T-helper 1 cell treated with Interleukin-12 subunit alpha and Interleukin-12 subunit beta and Interleukin-4 antibody, amounts not matched to agents 30 μg/mL and 1 μg/mL, for 36 hours (primary cell): ENCODE measurements around the gene FNDC3B.

Experiments used
- H3K27ac Mint-ChIP-seq: one replicate; pipeline ENCODE4 v1.8.0; 2021; ENCODE audit warnings: mild to moderate bottlenecking, mixed read lengths
- H3K27me3 Mint-ChIP-seq: one replicate; pipeline ENCODE4 v1.8.0; 2021; ENCODE audit warnings: low read depth, mixed read lengths
- H3K36me3 Mint-ChIP-seq: one replicate; pipeline ENCODE4 v1.8.0; 2021; ENCODE audit warnings: low read depth, mixed read lengths
- H3K4me1 Mint-ChIP-seq: one replicate; pipeline ENCODE4 v1.8.0; 2021; ENCODE audit warnings: low read depth, mixed read lengths
- H3K4me3 Mint-ChIP-seq: one replicate; pipeline ENCODE4 v1.8.0; 2021; ENCODE audit warnings: mild to moderate bottlenecking, moderate library complexity, mixed read lengths
- H3K9me3 Mint-ChIP-seq: one replicate; pipeline ENCODE4 v1.8.0; 2021; ENCODE audit warnings: mixed read lengths

Gene FNDC3B

DNA sequence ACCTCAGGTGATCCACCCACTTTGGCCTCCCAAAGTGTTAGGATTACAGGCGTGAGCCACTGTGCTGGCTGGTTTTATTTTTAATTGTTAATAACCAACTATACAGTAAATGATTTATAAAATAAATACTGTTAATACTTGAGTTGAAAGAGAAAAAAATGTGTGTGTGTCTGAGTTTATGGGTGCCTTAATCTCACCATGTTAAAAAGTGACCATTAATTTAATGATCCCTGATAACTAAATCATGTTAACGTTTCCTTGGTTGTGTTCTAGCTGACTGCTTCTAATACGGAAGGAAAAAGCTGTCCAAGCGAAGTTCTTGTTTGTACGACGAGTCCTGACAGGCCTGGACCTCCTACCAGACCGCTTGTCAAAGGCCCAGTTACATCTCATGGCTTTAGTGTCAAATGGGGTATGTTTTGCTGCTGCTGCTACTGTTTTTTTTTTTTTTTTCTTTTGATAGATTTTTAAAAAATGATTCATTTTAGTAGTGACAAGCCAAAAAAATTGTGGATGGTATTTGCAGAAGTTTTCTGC is 295.4 kb downstream of the FNDC3B start:
- peaks cover 12% of the 10 kb centered on the region for H3K36me3 Mint-ChIP-seq
- H3K4me3 Mint-ChIP-seq = no peak overlapping the region
- no peak overlapping the region for H3K27ac Mint-ChIP-seq
- H3K9me3 Mint-ChIP-seq = no peaks in the 10 kb centered on the region
- H3K4me1 Mint-ChIP-seq = peaks cover 3% of the 10 kb centered on the region
- H3K27me3 Mint-ChIP-seq = no peaks in the 10 kb centered on the region

DNA sequence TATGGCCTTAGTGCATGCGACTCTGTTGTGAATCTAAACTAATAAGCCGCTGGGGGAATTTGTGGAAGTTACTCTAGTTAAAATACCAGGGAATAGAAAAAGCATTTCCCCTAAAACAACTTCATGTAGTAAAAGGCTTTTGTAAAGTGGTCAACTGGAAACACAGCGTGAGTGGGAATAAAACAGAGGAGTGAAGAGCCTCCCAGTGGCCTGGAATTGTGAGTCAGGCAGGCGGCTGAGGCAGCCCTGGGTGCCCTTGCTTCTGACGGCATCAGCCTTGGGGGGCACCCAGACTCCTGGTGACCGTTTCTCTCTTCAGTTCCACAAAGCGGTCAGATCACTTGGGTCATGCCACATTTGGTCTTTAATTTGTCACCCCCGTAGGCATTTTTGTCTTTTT is 300.5 kb downstream of the FNDC3B start:
- H3K9me3 Mint-ChIP-seq = no peaks in the 10 kb centered on the region
- H3K27ac Mint-ChIP-seq = no peak overlapping the region
- H3K4me1 Mint-ChIP-seq = peaks cover 2% of the 10 kb centered on the region
- no peaks in the 10 kb centered on the region for H3K27me3 Mint-ChIP-seq
- H3K4me3 Mint-ChIP-seq = no peak overlapping the region
- H3K36me3 Mint-ChIP-seq = peaks cover 7% of the 10 kb centered on the region

DNA sequence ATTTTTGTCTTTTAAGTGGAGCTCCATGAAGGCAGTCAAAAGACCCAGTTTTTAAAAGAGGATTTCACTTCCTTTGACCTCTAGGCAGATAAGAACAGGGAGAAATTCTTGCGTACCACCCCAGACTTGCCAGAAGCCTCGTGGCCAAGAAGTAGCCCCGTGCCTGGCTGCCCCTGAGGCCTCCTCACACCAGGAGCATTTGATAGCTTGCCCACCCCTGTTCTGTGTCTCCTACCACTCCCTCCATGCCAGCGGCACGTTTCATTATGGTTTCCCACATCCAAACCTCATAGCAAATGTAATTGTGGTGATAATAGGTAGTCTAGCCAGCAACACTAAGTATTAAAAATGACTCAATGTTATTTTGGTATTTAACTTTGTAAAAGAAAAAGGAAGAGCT is 301.2 kb downstream of the FNDC3B start:
- peaks cover 2% of the 10 kb centered on the region for H3K4me1 Mint-ChIP-seq
- no peaks in the 10 kb centered on the region for H3K9me3 Mint-ChIP-seq

DNA sequence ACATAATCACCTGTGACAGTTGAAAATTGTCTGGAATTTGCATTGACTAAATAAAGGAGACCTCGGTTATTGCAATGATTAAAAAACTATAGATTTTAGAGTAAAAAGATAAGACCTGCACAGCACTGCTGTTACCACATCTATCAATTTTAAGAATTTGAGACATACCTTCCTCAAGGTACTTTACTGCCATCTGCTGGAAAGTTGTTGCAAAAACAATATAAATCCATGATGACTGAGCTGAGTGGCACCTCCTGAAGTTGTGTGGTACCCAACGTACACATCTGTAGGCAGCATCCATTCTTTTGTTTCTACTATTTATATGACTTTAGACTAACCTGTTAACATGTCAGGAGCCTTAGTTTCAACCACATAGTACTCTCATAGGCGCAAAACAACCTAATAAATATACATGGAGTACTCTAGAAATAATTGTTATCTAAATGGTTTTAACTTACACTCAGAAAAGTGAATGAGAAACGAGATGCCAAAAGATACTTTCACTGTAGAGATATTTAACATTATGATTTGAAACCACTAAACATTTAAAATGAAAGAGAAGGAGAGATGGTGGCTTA is 302.2 kb downstream of the FNDC3B start:
- Mint-ChIP-seq H3K4me1 (peaks cover 2% of the 10 kb centered on the region), H3K36me3 (peaks cover 9% of the 10 kb centered on the region), H3K9me3 (no peaks in the 10 kb centered on the region), H3K27me3 (no peaks in the 10 kb centered on the region), H3K27ac (no peak overlapping the region), H3K4me3 (no peak overlapping the region)

More for the DNA sequence above, 301.2 kb downstream of the FNDC3B start:
- Mint-ChIP-seq H3K4me3 (no peak overlapping the region), H3K36me3 (peaks cover 9% of the 10 kb centered on the region), H3K27ac (peak overlapping the region; percentile 26), H3K27me3 (no peaks in the 10 kb centered on the region)

DNA sequence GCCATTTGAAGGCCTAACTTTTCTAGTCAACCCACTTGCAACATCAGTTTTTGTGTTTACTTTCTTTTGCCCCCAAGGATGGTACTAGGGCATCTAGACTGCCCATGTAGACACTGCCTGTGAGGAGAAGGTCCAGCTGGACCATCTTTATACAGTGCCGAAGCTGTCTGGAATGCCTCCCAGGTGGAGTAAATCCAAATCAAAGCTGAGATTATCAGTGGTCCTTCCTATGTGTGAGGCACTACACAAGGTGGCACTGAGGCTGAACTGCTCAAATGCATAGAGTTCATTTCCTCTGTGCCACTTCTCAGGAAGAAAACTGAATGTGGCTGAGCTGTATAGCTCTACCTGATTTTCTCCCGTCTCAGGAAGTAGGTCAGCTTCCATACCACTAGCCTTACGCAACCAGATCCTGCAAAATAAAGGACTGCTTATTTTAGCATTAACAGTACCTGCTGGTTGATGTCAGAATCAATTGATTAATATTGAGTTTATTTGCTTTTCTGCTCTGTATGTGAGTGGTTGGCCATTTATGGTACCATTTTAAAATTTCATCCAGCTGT is 302.8 kb downstream of the FNDC3B start:
- H3K4me1 Mint-ChIP-seq = peaks cover 2% of the 10 kb centered on the region
- no peak overlapping the region for H3K4me3 Mint-ChIP-seq
- H3K27ac Mint-ChIP-seq = no peak overlapping the region
- H3K27me3 Mint-ChIP-seq = no peaks in the 10 kb centered on the region
- H3K36me3 Mint-ChIP-seq = peaks cover 9% of the 10 kb centered on the region
- no peaks in the 10 kb centered on the region for H3K9me3 Mint-ChIP-seq

DNA sequence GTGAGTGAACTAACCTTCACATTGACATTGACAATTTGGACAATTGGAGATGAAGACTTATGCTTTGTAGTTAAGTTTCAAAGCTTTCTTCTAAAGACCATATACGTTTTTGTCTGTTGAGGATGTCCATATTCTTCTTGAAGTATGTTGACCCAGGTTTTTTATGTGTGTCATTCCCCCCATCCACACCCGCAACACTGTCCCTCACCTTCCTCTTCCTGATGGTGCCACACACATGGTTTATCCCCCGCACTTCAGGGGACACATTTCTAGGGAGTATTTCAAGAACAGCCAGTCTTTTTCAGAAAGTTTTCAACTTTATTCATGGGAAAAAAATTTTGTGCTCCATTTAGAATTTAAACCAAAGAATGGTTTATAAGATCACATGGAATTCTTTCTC is 303.7 kb downstream of the FNDC3B start:
- H3K27me3 Mint-ChIP-seq = no peaks in the 10 kb centered on the region
- peaks cover 12% of the 10 kb centered on the region for H3K36me3 Mint-ChIP-seq
- no peak overlapping the region for H3K27ac Mint-ChIP-seq
- H3K4me3 Mint-ChIP-seq = no peak overlapping the region
- H3K9me3 Mint-ChIP-seq = no peaks in the 10 kb centered on the region
- H3K4me1 Mint-ChIP-seq = peaks cover 2% of the 10 kb centered on the region

DNA sequence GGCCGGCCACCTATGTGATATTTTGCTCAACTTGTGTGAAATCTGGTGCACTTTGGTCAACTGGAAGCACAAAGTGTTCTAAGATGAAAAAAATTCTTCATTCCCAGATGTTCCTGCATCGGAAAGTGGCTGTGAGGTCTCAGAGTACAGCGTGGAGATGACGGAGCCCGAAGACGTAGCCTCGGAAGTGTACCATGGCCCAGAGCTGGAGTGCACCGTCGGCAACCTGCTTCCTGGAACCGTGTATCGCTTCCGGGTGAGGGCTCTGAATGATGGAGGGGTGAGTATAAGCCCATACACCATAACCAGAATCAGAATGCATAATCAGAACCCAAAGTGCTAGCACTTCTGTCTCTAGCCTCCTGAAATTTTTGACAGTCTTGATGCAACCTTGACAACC is 304.6 kb downstream of the FNDC3B start:
- Mint-ChIP-seq H3K4me1 (peaks cover 2% of the 10 kb centered on the region), H3K9me3 (no peaks in the 10 kb centered on the region), H3K4me3 (no peak overlapping the region), H3K27me3 (no peaks in the 10 kb centered on the region), H3K27ac (no peak overlapping the region), H3K36me3 (peaks cover 12% of the 10 kb centered on the region)

DNA sequence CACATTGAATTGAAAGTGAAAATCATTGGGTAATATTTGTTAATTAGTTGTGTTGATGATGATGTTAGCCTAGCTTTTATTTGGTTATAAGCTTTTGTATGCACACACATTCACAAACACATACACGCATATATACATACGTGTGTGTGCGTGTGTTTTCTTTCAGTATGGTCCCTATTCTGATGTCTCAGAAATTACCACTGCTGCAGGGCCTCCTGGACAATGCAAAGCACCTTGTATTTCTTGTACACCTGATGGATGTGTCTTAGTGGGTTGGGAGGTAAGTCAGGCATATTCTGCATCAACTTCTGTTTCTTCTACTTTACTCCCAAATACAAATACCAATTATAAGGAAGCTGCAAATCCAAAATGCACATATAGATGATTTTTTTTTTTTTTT is 306.8 kb downstream of the FNDC3B start:
- Mint-ChIP-seq H3K9me3 (no peaks in the 10 kb centered on the region), H3K4me3 (no peak overlapping the region), H3K27ac (no peak overlapping the region), H3K36me3 (peaks cover 12% of the 10 kb centered on the region), H3K4me1 (peaks cover 4% of the 10 kb centered on the region), H3K27me3 (no peaks in the 10 kb centered on the region)

DNA sequence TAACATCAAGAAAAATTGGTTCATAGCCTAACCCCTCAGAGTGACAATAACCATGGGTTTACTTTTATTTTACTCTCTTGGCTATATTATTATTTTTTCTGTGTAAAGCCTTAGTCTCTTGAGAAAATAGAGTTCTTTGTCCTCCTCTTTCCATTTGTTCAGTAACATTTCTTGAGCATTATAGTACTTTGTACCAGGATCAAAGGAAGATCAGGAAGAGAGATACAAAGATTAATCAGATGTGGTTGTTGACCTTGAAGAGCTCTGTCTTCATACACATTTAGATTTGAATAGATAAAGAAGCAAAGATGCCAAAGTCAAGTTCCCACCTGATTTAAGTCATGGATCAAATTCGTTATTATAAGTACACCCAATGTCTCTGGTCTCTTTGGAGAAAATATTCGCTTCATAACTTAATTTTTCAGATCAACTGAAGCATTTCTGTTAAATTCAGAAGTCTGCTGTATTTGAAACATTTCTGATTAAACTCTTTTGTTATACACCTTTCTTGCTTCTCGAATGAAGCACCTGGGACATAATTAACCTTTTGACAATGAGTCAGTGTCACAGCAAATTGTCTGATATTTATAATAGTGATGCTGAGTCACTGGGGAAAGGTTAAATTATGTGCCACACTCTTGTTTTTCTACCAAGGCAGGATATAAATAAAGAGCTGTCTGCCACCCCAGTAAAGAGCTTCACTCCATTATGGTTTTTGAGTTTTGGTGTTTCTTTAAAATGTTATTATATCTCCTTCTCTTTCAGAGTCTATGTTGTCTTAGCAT is 308.7 kb downstream of the FNDC3B start:
- Mint-ChIP-seq H3K9me3 (no peaks in the 10 kb centered on the region), H3K36me3 (peaks cover 19% of the 10 kb centered on the region), H3K4me3 (no peak overlapping the region), H3K27me3 (no peaks in the 10 kb centered on the region), H3K27ac (no peak overlapping the region), H3K4me1 (peaks cover 2% of the 10 kb centered on the region)

DNA sequence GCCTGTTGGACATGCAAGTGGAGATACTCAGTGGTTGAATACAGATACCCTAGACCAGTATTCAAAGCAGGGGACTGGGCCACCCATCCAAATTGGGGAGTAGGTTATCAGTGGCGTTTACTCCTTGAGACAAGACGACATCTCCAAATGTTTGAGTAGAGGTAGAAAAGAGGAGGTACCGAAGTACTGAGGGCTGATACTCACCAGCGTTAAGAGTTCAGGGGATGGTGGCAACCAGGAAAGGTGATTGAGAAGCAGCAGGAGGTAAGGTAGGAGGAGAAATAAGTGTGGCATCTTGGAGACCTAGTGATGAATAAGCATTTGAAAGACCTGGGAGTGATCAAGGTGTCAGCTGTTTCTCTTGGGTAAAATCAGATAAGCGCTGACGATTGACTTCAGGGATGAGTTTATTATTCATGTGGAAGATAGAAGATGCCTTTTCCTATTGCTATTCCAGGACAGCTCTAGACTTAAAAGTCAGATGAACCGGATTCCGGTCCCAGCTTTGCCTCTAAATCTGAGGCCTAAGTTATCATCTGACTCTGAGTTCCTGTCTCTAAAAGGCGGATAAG is 312.6 kb downstream of the FNDC3B start:
- Mint-ChIP-seq H3K4me3 (no peak overlapping the region), H3K27me3 (no peaks in the 10 kb centered on the region), H3K27ac (no peak overlapping the region)

DNA sequence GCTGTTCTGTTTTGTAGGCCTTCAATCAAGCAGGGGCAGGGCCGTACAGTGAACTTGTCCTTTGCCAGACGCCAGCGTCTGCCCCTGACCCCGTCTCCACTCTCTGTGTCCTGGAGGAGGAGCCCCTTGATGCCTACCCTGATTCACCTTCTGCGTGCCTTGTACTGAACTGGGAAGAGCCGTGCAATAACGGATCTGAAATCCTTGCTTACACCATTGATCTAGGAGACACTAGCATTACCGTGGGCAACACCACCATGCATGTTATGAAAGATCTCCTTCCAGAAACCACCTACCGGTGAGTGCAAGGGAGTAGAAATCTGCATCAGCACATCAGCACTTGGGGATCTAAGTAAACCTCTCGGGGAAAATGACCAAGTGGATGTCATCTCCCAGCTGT is 313.4 kb downstream of the FNDC3B start:
- H3K36me3 Mint-ChIP-seq = peaks cover 16% of the 10 kb centered on the region
- peaks cover 2% of the 10 kb centered on the region for H3K4me1 Mint-ChIP-seq
- no peaks in the 10 kb centered on the region for H3K9me3 Mint-ChIP-seq
- no peak overlapping the region for H3K4me3 Mint-ChIP-seq
- no peak overlapping the region for H3K27ac Mint-ChIP-seq
- no peaks in the 10 kb centered on the region for H3K27me3 Mint-ChIP-seq

More for the DNA sequence above, 312.6 kb downstream of the FNDC3B start:
- Mint-ChIP-seq H3K9me3 (no peaks in the 10 kb centered on the region), H3K4me1 (peaks cover 2% of the 10 kb centered on the region), H3K36me3 (peaks cover 21% of the 10 kb centered on the region)

DNA sequence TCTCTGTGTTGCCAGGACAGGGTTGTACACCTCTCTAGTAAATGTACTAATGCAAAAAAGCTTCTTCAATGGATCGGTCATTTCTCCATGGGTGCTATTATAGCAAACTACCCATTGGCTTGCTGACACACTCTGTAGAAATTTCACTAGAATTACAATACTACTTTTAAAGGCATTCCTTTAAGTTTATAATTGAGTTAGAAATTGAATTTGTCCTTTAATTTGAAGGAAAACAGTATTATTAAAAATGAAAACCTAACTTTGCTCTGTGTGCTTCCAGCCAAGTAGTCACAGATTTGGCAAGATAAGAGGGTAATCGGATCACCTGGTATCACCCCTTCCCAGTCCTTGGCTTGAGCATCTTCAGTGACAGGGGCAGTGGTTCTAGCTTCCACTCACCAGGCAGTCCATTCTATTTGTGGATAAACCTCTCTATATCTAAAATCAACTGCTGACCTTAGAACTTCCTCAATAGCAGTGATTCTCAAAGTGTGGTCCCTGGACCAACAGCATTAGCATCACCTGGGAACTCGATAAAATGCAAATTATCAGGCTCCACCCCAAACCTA is 315.6 kb downstream of the FNDC3B start:
- Mint-ChIP-seq H3K27ac (no peak overlapping the region), H3K27me3 (no peaks in the 10 kb centered on the region), H3K4me3 (no peak overlapping the region), H3K9me3 (no peaks in the 10 kb centered on the region), H3K4me1 (peaks cover 2% of the 10 kb centered on the region), H3K36me3 (peaks cover 15% of the 10 kb centered on the region)

DNA sequence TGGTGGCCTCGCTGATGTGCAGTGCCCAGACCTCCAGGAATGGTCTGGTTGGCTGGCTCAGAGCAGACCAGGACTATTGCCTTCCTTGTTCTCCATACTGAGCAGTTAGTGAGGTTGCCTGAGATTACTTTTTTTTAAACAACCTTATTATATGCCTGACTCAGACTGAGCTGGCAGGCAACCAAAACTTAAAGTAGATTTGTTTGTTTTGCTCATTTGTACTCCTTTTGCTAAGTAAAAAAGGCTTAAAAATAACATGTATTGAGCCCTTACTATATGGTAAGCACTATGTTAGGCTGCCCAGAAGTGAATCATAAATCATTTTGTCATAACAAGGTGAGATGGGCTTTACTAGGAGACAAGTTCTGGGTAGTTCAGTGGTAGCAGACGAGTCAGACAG is 316.5 kb downstream of the FNDC3B start:
- Mint-ChIP-seq H3K4me3 (no peak overlapping the region), H3K27ac (no peak overlapping the region), H3K36me3 (peaks cover 15% of the 10 kb centered on the region), H3K27me3 (no peaks in the 10 kb centered on the region), H3K9me3 (no peaks in the 10 kb centered on the region), H3K4me1 (peaks cover 2% of the 10 kb centered on the region)

DNA sequence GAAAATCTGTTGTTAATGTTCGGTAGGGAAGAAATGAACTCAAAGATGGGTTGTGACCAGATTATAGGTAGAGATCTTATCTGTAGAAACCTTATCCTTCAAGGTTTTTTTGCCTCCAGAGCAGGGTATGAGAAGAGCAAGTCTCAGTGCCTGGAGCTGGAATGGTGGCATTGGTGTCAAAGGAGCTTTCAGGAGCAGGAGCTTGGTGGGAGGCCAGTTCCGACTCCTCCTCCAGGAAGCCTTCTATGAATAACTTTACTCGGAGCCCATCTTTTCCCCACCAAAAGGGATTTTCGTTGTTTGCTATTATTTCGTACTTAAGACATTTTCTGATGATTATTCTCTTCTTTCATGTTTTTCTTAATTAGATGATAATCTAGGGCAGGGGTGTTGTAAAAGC is 317.0 kb downstream of the FNDC3B start:
- Mint-ChIP-seq H3K9me3 (no peaks in the 10 kb centered on the region), H3K4me1 (no peaks in the 10 kb centered on the region), H3K27me3 (no peaks in the 10 kb centered on the region), H3K27ac (no peak overlapping the region), H3K36me3 (peaks cover 19% of the 10 kb centered on the region), H3K4me3 (no peak overlapping the region)
